HepG2 (cell line): ENCODE data around the gene SLC4A11. TPM values are rescaled to one million over a fixed set of nuclear protein-coding genes. Genes with fewer than 3 reads are reported as not detected.

Experiments used
- ARHGAP35 ChIP-seq: sonication (generic); formaldehyde crosslinking; IDR thresholded peaks from 2 replicates; pipeline ENCODE4 v1.9.0; 2022; ENCODE audit warnings: mild to moderate bottlenecking, inconsistent platforms, moderate library complexity, missing genetic modification reagents, borderline replicate concordance
- ARID3A ChIP-seq: IDR thresholded peaks from 2 replicates; pipeline ENCODE4 v1.6.1; 2012; ENCODE audit warnings: low read depth, low read length, improper control_type of control experiment
- GTF2F1 ChIP-seq: fragments of 150-350 bp; IDR thresholded peaks from 2 replicates; pipeline ENCODE4 v1.6.1; 2014; ENCODE audit warnings: low read length
- HNRNPK ChIP-seq: fragments of 200-400 bp; formaldehyde crosslinking; IDR thresholded peaks from 2 replicates; pipeline ENCODE4 v1.6.1; 2018; ENCODE audit warnings: low read length, low read depth, moderate library complexity, mild to moderate bottlenecking; ENCODE audit not compliant: poor library complexity, severe bottlenecking
- HNRNPUL1 ChIP-seq: fragments of 200-400 bp; formaldehyde crosslinking; IDR thresholded peaks from 2 replicates; pipeline ENCODE4 v1.6.1; 2017; ENCODE audit warnings: low read depth, mild to moderate bottlenecking, low read length, moderate library complexity
- KLF11 ChIP-seq: IDR thresholded peaks from 2 replicates; pipeline ENCODE4 v1.6.1; 2016; ENCODE audit warnings: missing compliant biosample characterization
- KLF6 ChIP-seq: IDR thresholded peaks from 2 replicates; pipeline ENCODE4 v1.8.0; 2016; ENCODE audit warnings: missing biosample characterization, missing genetic modification reagents
- MED13 ChIP-seq: sonication (generic); formaldehyde crosslinking; IDR thresholded peaks from 2 replicates; pipeline ENCODE4 v1.5.0; 2020; ENCODE audit warnings: missing genetic modification reagents
- MYNN ChIP-seq: sonication (generic); formaldehyde crosslinking; IDR thresholded peaks from 2 replicates; pipeline ENCODE4 v1.4.0; 2020; ENCODE audit warnings: mild to moderate bottlenecking, low read depth, missing genetic modification reagents
- PHF21A ChIP-seq: sonication (generic); formaldehyde crosslinking; IDR thresholded peaks from 2 replicates; pipeline ENCODE4 v1.5.0; 2020; ENCODE audit warnings: mild to moderate bottlenecking, missing genetic modification reagents
- PHF5A ChIP-seq: IDR thresholded peaks from one replicate; pipeline ENCODE4 v1.6.1; 2018; ENCODE audit warnings: low read depth, missing genetic modification reagents; ENCODE audit not compliant: unreplicated experiment
- POLR2A ChIP-seq, 2 experiments: IDR thresholded peaks; 2 replicates each; pipeline ENCODE4 v1.6.1; 2011; ENCODE audit warnings: low read depth in 2 of 2, low read length in 2 of 2, mild to moderate bottlenecking in 1 of 2, moderate library complexity in 1 of 2; ENCODE audit not compliant: insufficient read depth in 1 of 2
- PPARG ChIP-seq: conservative IDR thresholded peaks from 2 replicates; pipeline ENCODE4 v1.6.1; 2016; ENCODE audit warnings: missing biosample characterization, missing genetic modification reagents
- RXRB ChIP-seq: IDR thresholded peaks from 2 replicates; pipeline ENCODE4 v1.6.1; 2016; ENCODE audit warnings: borderline replicate concordance, missing genetic modification reagents, missing compliant biosample characterization
- SCMH1 ChIP-seq: sonication (generic); formaldehyde crosslinking; IDR thresholded peaks from 2 replicates; pipeline ENCODE4 v1.9.0; 2021; ENCODE audit warnings: missing genetic modification reagents, mild to moderate bottlenecking, borderline replicate concordance
- SIN3B ChIP-seq: fragments of 150-350 bp; IDR thresholded peaks from 2 replicates; pipeline ENCODE4 v1.6.1; 2014; ENCODE audit warnings: low read length
- TARDBP ChIP-seq: sonication (generic); formaldehyde crosslinking; IDR thresholded peaks from 2 replicates; pipeline ENCODE4 v1.8.0; 2022; ENCODE audit warnings: mild to moderate bottlenecking, missing genetic modification reagents
- TBX2 ChIP-seq: sonication (generic); formaldehyde crosslinking; IDR thresholded peaks from 2 replicates; pipeline ENCODE4 v1.5.0; 2020; ENCODE audit warnings: missing genetic modification reagents, mild to moderate bottlenecking, borderline replicate concordance
- ZBTB7A ChIP-seq: sonication (generic); formaldehyde crosslinking; IDR thresholded peaks from 2 replicates; pipeline ENCODE4 v1.8.0; 2022; ENCODE audit warnings: mild to moderate bottlenecking, missing genetic modification reagents
- ZFP37 ChIP-seq: sonication (generic); formaldehyde crosslinking; IDR thresholded peaks from 2 replicates; pipeline ENCODE4 v1.4.0; 2020; ENCODE audit warnings: missing genetic modification reagents, borderline replicate concordance
- ZFYVE20 ChIP-seq: sonication (generic); formaldehyde crosslinking; IDR thresholded peaks from 2 replicates; pipeline ENCODE4 v1.8.0; 2023; ENCODE audit warnings: low read depth, mild to moderate bottlenecking, moderate library complexity, missing genetic modification reagents, borderline replicate concordance
- ZKSCAN5 ChIP-seq: sonication (generic); formaldehyde crosslinking; IDR thresholded peaks from 2 replicates; pipeline ENCODE4 v1.5.1; 2020; ENCODE audit warnings: mild to moderate bottlenecking, missing genetic modification reagents
- ZNF546 ChIP-seq: sonication (generic); formaldehyde crosslinking; conservative IDR thresholded peaks from 2 replicates; pipeline ENCODE4 v1.8.1; 2023; ENCODE audit warnings: mild to moderate bottlenecking, missing genetic modification reagents
- ZNF556 ChIP-seq: sonication (generic); formaldehyde crosslinking; IDR thresholded peaks from 2 replicates; pipeline ENCODE4 v1.4.0; 2020; ENCODE audit warnings: mild to moderate bottlenecking, missing genetic modification reagents, borderline replicate concordance
- ZNF607 ChIP-seq: sonication (generic); formaldehyde crosslinking; IDR thresholded peaks from 2 replicates; pipeline ENCODE4 v1.5.1; 2020; ENCODE audit warnings: missing genetic modification reagents, mild to moderate bottlenecking, borderline replicate concordance
- ZNF747 ChIP-seq: sonication (generic); formaldehyde crosslinking; IDR thresholded peaks from 2 replicates; pipeline ENCODE4 v1.8.1; 2023; ENCODE audit warnings: missing genetic modification reagents, mild to moderate bottlenecking, borderline replicate concordance
- ZSCAN25 ChIP-seq: sonication (generic); formaldehyde crosslinking; IDR thresholded peaks from 2 replicates; pipeline ENCODE4 v1.8.0; 2022; ENCODE audit warnings: mild to moderate bottlenecking, missing genetic modification reagents
- polyA plus RNA-seq, 8 experiments: library from polyadenylated mRNA; depleted of rRNA in 3 of 8; stranded (reverse) in 7 of 8; unstranded in 1 of 8; fragments of >200 nt; fragmentation: Illumina TruSeq in 4 of 8; extraction: Trizol in 4 of 8; gene quantifications; 2 replicates each; pipeline versions ENCODE4 v1.2.1 to v1.2.3, GENCODE V29; 2011 to 2016; ENCODE audit warnings: low read depth in 4 of 8, missing spikeins in 1 of 8, mixed read lengths in 1 of 8; ENCODE audit not compliant: insufficient read depth in 1 of 8
- total RNA-seq, 5 experiments: library from RNA; depleted of rRNA; stranded (reverse); fragments of >200 nt; fragmentation: Illumina TruSeq; extraction: Trizol; gene quantifications; 2 replicates each; pipeline ENCODE4 v1.2.3, GENCODE V29; 2016; ENCODE audit warnings: low read depth in 1 of 5
- TF ChIP-seq, protein P1 (sequence below): sonication (generic); formaldehyde crosslinking; IDR thresholded peaks from 2 replicates; pipeline ENCODE4 v1.4.0; 2020; ENCODE audit warnings: missing genetic modification reagents

Gene SLC4A11
- total and polyA plus RNA-seq, 2 of the 13 experiments (the other 11 are each of a cell fraction or from before 2014, with no cell fraction given) = 3.9 to 27.0 TPM

DNA sequence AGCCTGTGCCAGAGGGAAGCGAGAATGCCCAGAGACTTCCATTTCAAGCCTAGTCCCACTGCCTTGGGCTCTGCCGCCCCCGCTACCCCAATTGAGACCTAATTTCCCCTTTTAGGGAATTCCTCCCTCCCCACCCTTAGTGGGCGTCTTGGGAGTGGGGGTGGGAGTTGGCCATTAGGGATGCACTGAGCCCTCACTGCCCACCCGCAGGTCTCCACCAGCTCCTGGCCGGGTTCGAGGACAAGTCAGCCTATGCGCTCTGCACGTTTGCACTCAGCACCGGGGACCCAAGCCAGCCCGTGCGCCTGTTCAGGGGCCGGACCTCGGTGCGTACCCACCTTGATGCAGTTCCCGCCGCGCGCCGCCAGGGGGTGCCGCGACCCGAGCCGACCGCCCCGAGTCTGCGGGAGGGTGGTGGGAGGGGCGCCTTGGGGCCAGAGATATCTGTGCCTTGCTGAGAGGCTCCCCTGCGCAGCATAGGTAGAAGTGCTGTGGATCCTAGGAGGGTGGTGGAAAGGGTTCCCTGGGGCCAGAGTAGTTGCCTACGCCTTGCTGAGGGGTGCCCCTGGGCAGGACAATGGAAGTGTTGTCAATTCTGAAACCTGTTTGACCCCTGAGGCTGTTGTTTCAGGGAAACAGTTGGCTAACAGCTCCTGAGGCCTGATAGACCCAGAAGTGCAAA lies 20.5 kb downstream of the SLC4A11 start (continued):
- TF ChIP-seq TBX2 (CRISPR knock-in tag) (peak; percentile 89), ARHGAP35 (CRISPR knock-in tag) (peak; percentile 96), RXRB (CRISPR knock-in tag) (peak; percentile 81), PHF21A (CRISPR knock-in tag) (peak; percentile 77; the same call in 1 of the 2 replicates), ZFYVE20 (no peak), KLF6 (0 out of 2 replicates have a peak, but pooled peaks have one; percentile 57), MYNN (no peak), HNRNPK (no peak), SIN3B (no peak), MED13 (CRISPR knock-in tag) (no peak; the same call in 1 of the 2 replicates), GTF2F1 (no peak), ZNF747 (CRISPR knock-in tag) (peak; percentile 82), KLF11 (CRISPR knock-in tag) (peak; percentile 87; the same call in 1 of the 2 replicates), HNRNPUL1 (no peak), TARDBP (CRISPR knock-in tag) (peak; percentile 88; the same call in 1 of the 2 replicates), POLR2A (IDR thresholded peaks at IDR 0.05; ENCODE audit: insufficient read depth in 1 of 2, low read depth in 2 of 2, low read length in 2 of 2) (peak in 1 of 2 experiments; percentile 58; a peak in 2 of 4 replicates), ZBTB7A (CRISPR knock-in tag) (peak; percentile 85), ZKSCAN5 (CRISPR knock-in tag) (0 out of 2 replicates have a peak, but pooled peaks have one; percentile 62), ZNF546 (CRISPR knock-in tag) (peak; percentile 72; the same call in 1 of the 2 replicates), PPARG (CRISPR knock-in tag) (peak; percentile 77), SCMH1 (CRISPR knock-in tag) (no peak), ZNF607 (CRISPR knock-in tag) (peak; percentile 82; the same call in 1 of the 2 replicates), ARID3A (peak; percentile 33; the same call in 1 of the 2 replicates), PHF5A (CRISPR knock-in tag) (peak; percentile 71), ZNF556 (CRISPR knock-in tag) (peak; percentile 96), ZFP37 (0 out of 2 replicates have a peak, but pooled peaks have one; percentile 52), ZSCAN25 (CRISPR knock-in tag) (peak; percentile 83)
- TF ChIP-seq, protein P1, sequence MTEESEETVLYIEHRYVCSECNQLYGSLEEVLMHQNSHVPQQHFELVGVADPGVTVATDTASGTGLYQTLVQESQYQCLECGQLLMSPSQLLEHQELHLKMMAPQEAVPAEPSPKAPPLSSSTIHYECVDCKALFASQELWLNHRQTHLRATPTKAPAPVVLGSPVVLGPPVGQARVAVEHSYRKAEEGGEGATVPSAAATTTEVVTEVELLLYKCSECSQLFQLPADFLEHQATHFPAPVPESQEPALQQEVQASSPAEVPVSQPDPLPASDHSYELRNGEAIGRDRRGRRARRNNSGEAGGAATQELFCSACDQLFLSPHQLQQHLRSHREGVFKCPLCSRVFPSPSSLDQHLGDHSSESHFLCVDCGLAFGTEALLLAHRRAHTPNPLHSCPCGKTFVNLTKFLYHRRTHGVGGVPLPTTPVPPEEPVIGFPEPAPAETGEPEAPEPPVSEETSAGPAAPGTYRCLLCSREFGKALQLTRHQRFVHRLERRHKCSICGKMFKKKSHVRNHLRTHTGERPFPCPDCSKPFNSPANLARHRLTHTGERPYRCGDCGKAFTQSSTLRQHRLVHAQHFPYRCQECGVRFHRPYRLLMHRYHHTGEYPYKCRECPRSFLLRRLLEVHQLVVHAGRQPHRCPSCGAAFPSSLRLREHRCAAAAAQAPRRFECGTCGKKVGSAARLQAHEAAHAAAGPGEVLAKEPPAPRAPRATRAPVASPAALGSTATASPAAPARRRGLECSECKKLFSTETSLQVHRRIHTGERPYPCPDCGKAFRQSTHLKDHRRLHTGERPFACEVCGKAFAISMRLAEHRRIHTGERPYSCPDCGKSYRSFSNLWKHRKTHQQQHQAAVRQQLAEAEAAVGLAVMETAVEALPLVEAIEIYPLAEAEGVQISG = peak; percentile 74; the same call in 1 of the 2 replicates
